Transverse colon (tissue), 3 donors: ENCODE data around the gene FLYWCH1.

Source experiments
- CTCF ChIP-seq, 5 experiments: fragments of 200-600 bp in 3 of 5; fragments of 450-650 bp in 2 of 5; sonication (generic) in 3 of 5; IDR thresholded peaks; 1 replicate in 2 of 5; 2 replicates in 3 of 5; pipeline ENCODE4 v1.5.1; 2016 to 2017; ENCODE audit warnings: antibody characterized with exemption in 5 of 5, inconsistent platforms in 3 of 5, mild to moderate bottlenecking in 2 of 5, moderate library complexity in 1 of 5
- EP300 ChIP-seq: sonication (generic); formaldehyde crosslinking; IDR thresholded peaks from one replicate; pipeline ENCODE4 v1.6.1; 2017; ENCODE audit warnings: antibody characterized with exemption, low read depth
- POLR2A ChIP-seq: fragments of 450-650 bp; IDR thresholded peaks from one replicate; pipeline ENCODE4 v1.6.1; 2016; ENCODE audit warnings: antibody characterized with exemption, mild to moderate bottlenecking, moderate library complexity

- no peak for TF ChIP-seq POLR2A
- TF ChIP-seq CTCF (IDR thresholded peaks at IDR 0.05): no peak
- no peak for TF ChIP-seq EP300
Observed at GRCh38 chr16:2939968-2940367, 28.2 kb downstream of the FLYWCH1 start.
